GM21723 (cell line): Measurements from ENCODE around the gene NHLRC4.
A peak's percentile ranks its signal among the peaks of the same experiment; 100 is the strongest.

Experiments used
- ATAC-seq: cut with Tn5 transposase; IDR thresholded peaks from one replicate; pipeline ENCODE4 v1.9.1; 2021; ENCODE audit warnings: mild to moderate bottlenecking, moderate library complexity; ENCODE audit not compliant: unreplicated experiment

The NHLRC4 gene

GRCh38 chr16:582614-583331, 16.0 kb downstream of the NHLRC4 start:
- ATAC-seq = no peak

DNA sequence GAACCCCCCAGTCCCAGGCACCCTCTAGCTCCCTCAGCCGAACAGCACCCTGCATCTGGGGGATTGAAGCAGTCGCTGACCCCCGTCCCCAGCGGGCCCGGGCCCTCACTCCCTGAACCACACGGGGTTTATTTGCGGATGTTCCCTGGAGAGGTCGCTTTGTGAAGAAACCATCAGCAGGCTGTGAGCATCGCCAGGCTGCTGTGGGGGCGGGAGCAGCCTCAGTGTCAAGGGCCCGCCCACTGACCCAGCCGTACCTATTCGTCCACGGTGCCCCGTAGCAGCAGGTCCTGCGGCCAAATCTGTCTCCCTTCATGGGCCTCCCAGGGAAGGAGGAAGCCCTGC, 16.6 kb downstream of the NHLRC4 start:
- no peak for ATAC-seq

DNA sequence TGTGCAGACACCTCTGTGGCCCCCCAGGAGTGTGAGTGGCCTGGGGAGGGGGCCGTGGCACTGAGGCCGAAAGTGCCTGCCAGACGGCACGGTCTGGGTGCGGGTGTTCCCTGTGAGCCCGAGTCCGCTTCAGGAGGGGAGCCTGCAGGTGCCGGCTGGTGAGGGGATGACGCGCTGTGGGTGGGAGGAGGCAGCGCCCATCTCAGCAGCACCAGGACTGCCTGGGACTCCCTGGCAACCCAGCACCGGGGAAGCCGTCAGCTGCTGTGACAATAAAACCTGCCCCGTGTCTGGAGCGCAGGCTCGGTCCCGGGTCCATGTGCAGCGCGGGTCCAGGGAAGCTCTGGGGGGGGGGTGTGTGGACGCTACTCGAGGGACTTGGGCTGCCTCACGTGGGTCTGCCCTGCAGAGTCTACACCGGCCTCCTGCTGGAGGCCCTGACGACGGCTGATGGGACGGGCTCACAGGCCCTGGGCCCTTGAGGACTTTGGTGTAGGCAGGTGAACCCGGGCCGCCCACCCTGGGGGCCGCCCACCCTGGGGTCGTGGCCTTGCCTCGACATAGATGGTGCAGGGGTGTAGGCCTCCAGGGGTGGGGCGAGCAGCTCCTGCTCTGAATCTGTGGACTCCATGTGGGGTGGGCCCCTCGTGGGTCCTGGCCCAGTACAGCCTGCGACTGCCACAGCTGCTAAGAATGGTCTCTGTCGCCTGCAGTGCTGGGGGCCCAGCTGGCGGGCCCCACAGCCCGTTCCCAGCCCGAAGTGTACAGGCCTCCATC, 17.2 kb downstream of the NHLRC4 start:
- ATAC-seq = no peak

- no peak for ATAC-seq
These were observed 18.5 kb downstream of the NHLRC4 start for GRCh38 chr16:585351-585750.

DNA sequence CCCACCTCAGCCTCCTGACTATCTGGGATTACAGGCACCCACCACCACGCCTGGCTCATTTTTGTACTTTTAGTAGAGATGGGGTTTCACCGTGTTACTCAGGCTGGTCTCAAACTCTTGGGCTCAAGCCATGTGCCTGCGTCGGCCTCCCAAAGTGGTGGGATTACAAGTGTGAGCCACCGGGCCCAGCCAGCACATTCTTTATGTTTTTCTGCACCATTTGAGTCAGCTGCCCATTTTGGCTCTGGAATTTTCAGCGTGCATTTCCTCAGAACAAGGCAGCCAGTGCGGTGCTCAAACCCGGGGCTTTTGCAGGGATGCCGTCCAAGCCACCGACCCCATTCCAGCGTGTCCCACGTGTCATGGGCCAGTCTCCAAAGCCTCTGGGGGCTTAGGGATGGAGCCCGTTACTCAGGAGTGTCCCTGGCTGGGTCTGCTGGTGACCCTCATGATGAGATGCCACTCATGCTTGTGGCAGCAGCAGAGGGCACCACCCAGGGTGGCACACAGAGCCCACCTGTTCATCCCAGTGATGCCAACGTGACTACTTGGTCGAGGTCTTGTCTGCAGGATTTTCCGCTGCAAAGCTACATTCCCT, 19.3 kb downstream of the NHLRC4 start:
- ATAC-seq = no peak

GRCh38 chr16:586645-587590, 20.1 kb downstream of the NHLRC4 start:
- no peak for ATAC-seq

- peak; percentile 15 for ATAC-seq
These were observed 21.8 kb downstream of the NHLRC4 start for GRCh38 chr16:588639-588888.

- ATAC-seq = peak; percentile 76
These were observed 22.3 kb downstream of the NHLRC4 start for GRCh38 chr16:588889-589657.

GRCh38 chr16:589658-590187, 22.9 kb downstream of the NHLRC4 start, which contains the start of gene RAB40C:
Gene RAB40C (plus strand): TSS chr16:590066. CDS start chr16:590292, 226 bp downstream.
- ATAC-seq = peak; percentile 72

- no peak for ATAC-seq
These were observed 23.5 kb downstream of the NHLRC4 start for GRCh38 chr16:590188-590814.

GRCh38 chr16:590815-591200, 24.0 kb downstream of the NHLRC4 start:
- ATAC-seq = no peak

GRCh38 chr16:591231-591630, 24.4 kb downstream of the NHLRC4 start:
- no peak for ATAC-seq

DNA sequence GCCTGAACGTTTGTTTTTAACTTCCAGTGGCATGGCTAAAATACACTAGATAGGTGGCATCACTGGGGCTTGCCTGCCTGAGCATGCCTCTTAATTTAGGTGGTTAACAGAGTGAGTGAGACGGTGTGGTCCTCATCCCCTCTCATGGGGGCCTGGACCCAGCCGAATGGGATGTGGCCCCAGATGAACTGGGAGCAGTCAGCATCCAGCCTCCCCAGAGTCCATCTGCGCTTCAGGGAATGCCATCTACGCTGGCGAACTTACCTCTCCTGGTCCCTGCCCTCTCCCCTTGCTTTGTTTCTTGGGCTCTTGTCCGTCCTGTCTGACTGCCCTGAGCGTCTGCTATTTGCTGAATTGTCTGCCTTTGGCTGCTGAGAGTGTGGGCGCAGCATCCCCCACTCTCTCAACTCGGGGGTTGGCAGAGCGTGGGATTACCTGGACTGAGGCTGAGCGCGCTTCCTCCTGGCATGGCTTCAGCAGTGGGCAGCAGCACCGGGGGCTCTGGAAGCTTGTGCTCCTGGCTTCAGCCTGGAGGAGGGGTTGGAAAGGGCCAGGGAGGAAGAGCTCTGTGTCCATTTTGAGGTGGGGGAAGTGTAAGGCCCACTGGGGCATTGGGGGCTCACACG, 25.2 kb downstream of the NHLRC4 start:
- no peak for ATAC-seq

GRCh38 chr16:592518-593306, 25.9 kb downstream of the NHLRC4 start:
- no peak for ATAC-seq

- no peak for ATAC-seq
These were observed 26.6 kb downstream of the NHLRC4 start for GRCh38 chr16:593406-593805.

DNA sequence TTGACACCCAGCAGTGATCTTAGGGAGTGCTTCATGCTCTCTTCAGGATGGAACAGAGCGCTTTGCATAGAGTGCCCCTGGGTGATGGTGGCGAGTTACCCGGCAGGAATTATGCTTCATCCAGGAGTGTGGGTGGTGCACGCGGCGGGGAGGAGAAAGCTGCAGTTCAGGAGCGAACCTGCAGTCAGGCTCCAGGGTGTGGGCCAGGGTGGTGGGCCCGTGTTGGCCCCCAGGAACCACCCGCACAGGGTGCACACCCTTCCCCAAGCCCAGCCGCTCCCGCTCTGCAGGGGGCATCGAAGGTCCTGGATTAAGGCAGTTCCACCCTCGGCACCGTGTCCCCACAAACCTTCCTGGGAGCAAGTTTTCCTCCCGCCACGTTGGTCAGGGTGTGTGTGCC, 27.0 kb downstream of the NHLRC4 start:
- no peak for ATAC-seq

DNA sequence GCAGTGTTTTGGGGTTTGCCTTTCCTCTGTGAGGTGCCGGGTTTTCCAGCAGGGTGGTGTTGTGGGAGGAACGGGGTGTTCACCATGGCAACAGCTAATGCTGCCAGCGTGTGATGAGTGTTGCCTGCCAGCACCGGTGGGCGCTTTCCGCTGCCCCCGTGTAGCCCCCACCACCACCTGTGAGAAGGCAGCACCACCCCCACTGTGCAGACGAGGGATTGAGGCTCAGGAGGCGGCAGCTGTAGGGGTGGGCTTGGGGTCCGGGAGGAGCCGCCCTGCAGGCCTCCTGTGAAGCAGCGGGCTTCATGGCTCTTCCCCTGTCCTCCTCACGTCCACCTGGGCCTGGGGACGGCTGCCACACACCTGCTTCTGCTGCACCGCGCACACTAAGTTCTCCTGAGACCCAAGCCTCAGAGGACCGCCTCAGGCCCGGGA, 28.3 kb downstream of the NHLRC4 start:
- no peak for ATAC-seq

- no peak for ATAC-seq
These were observed 29.3 kb downstream of the NHLRC4 start for GRCh38 chr16:595942-596735.
